ENCODE data around the gene ARID1A.

ARID1A gene

GRCh38 chr1:26696654-26697430 lies 1.0 kb downstream of the ARID1A start:
- peak overlapping the region; percentile 94 for H2AK5ac ChIP-seq (ENCODE audit: low read depth, low read length)
- H2BK5ac ChIP-seq (ENCODE audit: low read length): peak overlapping the region; percentile 99
- H4K8ac ChIP-seq (ENCODE audit: low read depth, low read length): no peak overlapping the region
- no CpG with 5 or more reads among the region's 98 CpGs for WGBS, 2 donors (ENCODE audit: extremely low coverage in 2 of 2, insufficient read length in 2 of 2, insufficient replicate concordance in 1 of 2)
- peak overlapping the region; percentile 52 for H2BK15ac ChIP-seq (ENCODE audit: low read length)
- no peak for DNase-seq (ENCODE audit: low spot score)
- no peak overlapping the region for H3K14ac ChIP-seq (ENCODE audit: low read length)
- H2BK120ac ChIP-seq (ENCODE audit: low read depth, low read length): peak overlapping the region; percentile 96
- peak overlapping the region; percentile 82 for H3K23ac ChIP-seq (ENCODE audit: low read depth, low read length, poor library complexity)
- H3K27me3 ChIP-seq (ENCODE audit: control insufficient read depth in 3 of 3, insufficient read depth in 3 of 3, low read depth in 1 of 3, low read length in 3 of 3): no peaks in the 10 kb centered on the region
- H3K18ac ChIP-seq (ENCODE audit: low read length): peak overlapping the region; percentile 98
- H2BK12ac ChIP-seq (ENCODE audit: low read length): no peak overlapping the region
- H3K27ac ChIP-seq (replicated peaks; ENCODE audit: low read length): peak overlapping the region; percentile 99
- H3K79me1 ChIP-seq (ENCODE audit: low read depth, low read length): no peaks in the 10 kb centered on the region
- H3K36me3 ChIP-seq (replicated peaks in 1 of 2; ENCODE audit: control insufficient read depth in 2 of 2, insufficient read depth in 2 of 2, low read length in 2 of 2): peaks cover 2 to 31% of the 10 kb centered on the region in 2 donors
- H3K4me2 ChIP-seq (ENCODE audit: insufficient read depth, low read length, poor library complexity, severe bottlenecking): peak overlapping the region; percentile 63
- H3K4me1 ChIP-seq (ENCODE audit: control insufficient read depth in 2 of 2, insufficient read depth in 1 of 2, low read depth in 1 of 2, low read length in 2 of 2): peaks cover 28 to 43% of the 10 kb centered on the region in 2 donors
- H3K4me3 ChIP-seq (ENCODE audit: low read length in 2 of 2): peak overlapping the region; percentile 60 to 91
- H3K9me3 ChIP-seq (replicated peaks in 1 of 2; ENCODE audit: control insufficient read depth in 2 of 2, insufficient read depth in 1 of 2, low read depth in 1 of 2, low read length in 2 of 2): no peaks in the 10 kb centered on the region
- peak overlapping the region; percentile 93 for H3K9ac ChIP-seq (ENCODE audit: low read depth, low read length, poor library complexity)
- no peak overlapping the region for H2AFZ ChIP-seq (ENCODE audit: low read length)
- no peak overlapping the region for H4K91ac ChIP-seq (ENCODE audit: low read depth, low read length, poor library complexity)
- no peak overlapping the region for H3K4ac ChIP-seq (ENCODE audit: low read length)

- WGBS, 2 donors (ENCODE audit: extremely low coverage in 2 of 2, insufficient read length in 2 of 2, insufficient replicate concordance in 1 of 2): no CpG with 5 or more reads among the region's 30 CpGs
- peaks cover 31 to 48% of the 10 kb centered on the region in 2 donors for H3K4me1 ChIP-seq (ENCODE audit: control insufficient read depth in 2 of 2, insufficient read depth in 1 of 2, low read depth in 1 of 2, low read length in 2 of 2)
Measured at GRCh38 chr1:26697431-26697977, 1.7 kb downstream of the ARID1A start.

GRCh38 chr1:26697978-26698849 lies 2.4 kb downstream of the ARID1A start:
- H3K79me1 ChIP-seq (ENCODE audit: low read depth, low read length): no peaks in the 10 kb centered on the region
- no peak overlapping the region for H3K27ac ChIP-seq (replicated peaks; ENCODE audit: low read length)
- no peak overlapping the region for H2BK15ac ChIP-seq (ENCODE audit: low read length)
- peaks cover 31 to 49% of the 10 kb centered on the region in 2 donors for H3K4me1 ChIP-seq (ENCODE audit: control insufficient read depth in 2 of 2, insufficient read depth in 1 of 2, low read depth in 1 of 2, low read length in 2 of 2)
- peak overlapping the region; percentile 63 for H3K4me2 ChIP-seq (ENCODE audit: insufficient read depth, low read length, poor library complexity, severe bottlenecking)
- no peak overlapping the region for H2AK5ac ChIP-seq (ENCODE audit: low read depth, low read length)
- H3K4me3 ChIP-seq (ENCODE audit: low read length in 2 of 2): peak overlapping the region; percentile 60 to 91
- H2BK120ac ChIP-seq (ENCODE audit: low read depth, low read length): no peak overlapping the region
- no peak overlapping the region for H2BK5ac ChIP-seq (ENCODE audit: low read length)
- H3K36me3 ChIP-seq (replicated peaks in 1 of 2; ENCODE audit: control insufficient read depth in 2 of 2, insufficient read depth in 2 of 2, low read length in 2 of 2): peaks cover 2 to 44% of the 10 kb centered on the region in 2 donors
- no peak overlapping the region for H2BK12ac ChIP-seq (ENCODE audit: low read length)
- DNase-seq (ENCODE audit: low spot score): no peak
- no peak overlapping the region for H4K91ac ChIP-seq (ENCODE audit: low read depth, low read length, poor library complexity)
- no peak overlapping the region for H3K4ac ChIP-seq (ENCODE audit: low read length)
- no peak overlapping the region for H2AFZ ChIP-seq (ENCODE audit: low read length)
- no peak overlapping the region for H4K8ac ChIP-seq (ENCODE audit: low read depth, low read length)
- no peak overlapping the region for H3K14ac ChIP-seq (ENCODE audit: low read length)
- H3K9me3 ChIP-seq (replicated peaks in 1 of 2; ENCODE audit: control insufficient read depth in 2 of 2, insufficient read depth in 1 of 2, low read depth in 1 of 2, low read length in 2 of 2): no peaks in the 10 kb centered on the region
- WGBS, 2 donors (ENCODE audit: extremely low coverage in 2 of 2, insufficient read length in 2 of 2, insufficient replicate concordance in 1 of 2): no CpG with 5 or more reads among the region's 8 CpGs
- H3K18ac ChIP-seq (ENCODE audit: low read length): no peak overlapping the region
- peak overlapping the region; percentile 79 for H3K9ac ChIP-seq (ENCODE audit: low read depth, low read length, poor library complexity)
- H3K27me3 ChIP-seq (ENCODE audit: control insufficient read depth in 3 of 3, insufficient read depth in 3 of 3, low read depth in 1 of 3, low read length in 3 of 3): no peaks in the 10 kb centered on the region
- no peak overlapping the region for H3K23ac ChIP-seq (ENCODE audit: low read depth, low read length, poor library complexity)

More at GRCh38 chr1:26697431-26697977, 1.7 kb downstream of the ARID1A start:
- Histone ChIP-seq H3K4me3 (ENCODE audit: low read length in 2 of 2) (peak overlapping the region; percentile 60 to 91), H2BK12ac (ENCODE audit: low read length) (no peak overlapping the region), H3K23ac (ENCODE audit: low read depth, low read length, poor library complexity) (peak overlapping the region; percentile 82), H3K4ac (ENCODE audit: low read length) (no peak overlapping the region), H2AFZ (ENCODE audit: low read length) (no peak overlapping the region), H3K4me2 (ENCODE audit: insufficient read depth, low read length, poor library complexity, severe bottlenecking) (peak overlapping the region; percentile 63), H3K9me3 (replicated peaks in 1 of 2; ENCODE audit: control insufficient read depth in 2 of 2, insufficient read depth in 1 of 2, low read depth in 1 of 2, low read length in 2 of 2) (no peaks in the 10 kb centered on the region), H2AK5ac (ENCODE audit: low read depth, low read length) (no peak overlapping the region), H3K36me3 (replicated peaks in 1 of 2; ENCODE audit: control insufficient read depth in 2 of 2, insufficient read depth in 2 of 2, low read length in 2 of 2) (peaks cover 2 to 37% of the 10 kb centered on the region in 2 donors), H3K27ac (replicated peaks; ENCODE audit: low read length) (no peak overlapping the region), H3K27me3 (ENCODE audit: control insufficient read depth in 3 of 3, insufficient read depth in 3 of 3, low read depth in 1 of 3, low read length in 3 of 3) (no peaks in the 10 kb centered on the region), H3K9ac (ENCODE audit: low read depth, low read length, poor library complexity) (peak overlapping the region; percentile 93), H3K79me1 (ENCODE audit: low read depth, low read length) (no peaks in the 10 kb centered on the region), H4K91ac (ENCODE audit: low read depth, low read length, poor library complexity) (no peak overlapping the region), H3K14ac (ENCODE audit: low read length) (no peak overlapping the region), H3K18ac (ENCODE audit: low read length) (peak overlapping the region; percentile 98), H2BK5ac (ENCODE audit: low read length) (peak overlapping the region; percentile 99), H2BK15ac (ENCODE audit: low read length) (peak overlapping the region; percentile 26), H2BK120ac (ENCODE audit: low read depth, low read length) (peak overlapping the region; percentile 32), H4K8ac (ENCODE audit: low read depth, low read length) (no peak overlapping the region)
- DNase-seq (ENCODE audit: low spot score): no peak

- no peak for DNase-seq (ENCODE audit: low spot score)
- peaks cover 19 to 33% of the 10 kb centered on the region in 2 donors for H3K4me1 ChIP-seq (ENCODE audit: control insufficient read depth in 2 of 2, insufficient read depth in 1 of 2, low read depth in 1 of 2, low read length in 2 of 2)
- H3K4ac ChIP-seq (ENCODE audit: low read length): no peak overlapping the region
- H3K27ac ChIP-seq (replicated peaks; ENCODE audit: low read length): no peak overlapping the region
- no peak overlapping the region for H3K18ac ChIP-seq (ENCODE audit: low read length)
- H3K4me2 ChIP-seq (ENCODE audit: insufficient read depth, low read length, poor library complexity, severe bottlenecking): peak overlapping the region; percentile 19
- H3K36me3 ChIP-seq (replicated peaks in 1 of 2; ENCODE audit: control insufficient read depth in 2 of 2, insufficient read depth in 2 of 2, low read length in 2 of 2): peaks cover 2 to 62% of the 10 kb centered on the region in 2 donors
- no peak overlapping the region for H2BK120ac ChIP-seq (ENCODE audit: low read depth, low read length)
- no peaks in the 10 kb centered on the region for H3K79me1 ChIP-seq (ENCODE audit: low read depth, low read length)
- no peak overlapping the region for H2BK12ac ChIP-seq (ENCODE audit: low read length)
- H2AK5ac ChIP-seq (ENCODE audit: low read depth, low read length): no peak overlapping the region
- no peaks in the 10 kb centered on the region for H3K9me3 ChIP-seq (replicated peaks in 1 of 2; ENCODE audit: control insufficient read depth in 2 of 2, insufficient read depth in 1 of 2, low read depth in 1 of 2, low read length in 2 of 2)
- H2BK5ac ChIP-seq (ENCODE audit: low read length): no peak overlapping the region
- no peak overlapping the region for H3K23ac ChIP-seq (ENCODE audit: low read depth, low read length, poor library complexity)
- no peaks in the 10 kb centered on the region for H3K27me3 ChIP-seq (ENCODE audit: control insufficient read depth in 3 of 3, insufficient read depth in 3 of 3, low read depth in 1 of 3, low read length in 3 of 3)
- H2BK15ac ChIP-seq (ENCODE audit: low read length): no peak overlapping the region
- H3K4me3 ChIP-seq (ENCODE audit: low read length in 2 of 2): no peak overlapping the region
- H2AFZ ChIP-seq (ENCODE audit: low read length): no peak overlapping the region
- no peak overlapping the region for H4K8ac ChIP-seq (ENCODE audit: low read depth, low read length)
- no peak overlapping the region for H3K9ac ChIP-seq (ENCODE audit: low read depth, low read length, poor library complexity)
- H4K91ac ChIP-seq (ENCODE audit: low read depth, low read length, poor library complexity): no peak overlapping the region
- H3K14ac ChIP-seq (ENCODE audit: low read length): no peak overlapping the region
Measured at GRCh38 chr1:26700711-26701110, 4.9 kb downstream of the ARID1A start.
